WTC11 (cell line): ENCODE results near the gene RC3H1. TPM values are rescaled to one million over a fixed set of nuclear protein-coding genes. Genes with fewer than 3 reads are reported as not detected.
A peak's percentile ranks its signal among the peaks of the same experiment; 100 is the strongest.
"Not testable (repeated sequence)": the region's sequence is repeated elsewhere in the genome, so short reads cannot be mapped to it uniquely, and the experiment has no call there.

Experiments
- ATAC-seq: fragments of 200-7000 bp; cut with Tn5 transposase; 2 replicates; pipeline ENCODE4 v1.10.0; 2021; ENCODE audit warnings: mild to moderate bottlenecking, moderate library complexity
- CTCF ChIA-PET: fragments of 300-600 bp; sonication (Branson Sonifier 250); formaldehyde crosslinking; loops from one replicate; lab custom pipeline; 2021; ENCODE audit warnings: antibody characterized with exemption; lab: Charles Lee
- POLR2A ChIA-PET: fragments of 350-600 bp; sonication (Branson Sonifier 250); formaldehyde crosslinking; loops from one replicate; lab custom pipeline; 2021; ENCODE audit warnings: antibody characterized with exemption; lab: Charles Lee
- DNase-seq: peaks from one replicate; pipeline ENCODE4 v3.0.0; 2021; ENCODE audit warnings: low spot score
- H3K27ac Mint-ChIP-seq: 2 replicates; pipeline ENCODE4 v1.8.0; 2021; ENCODE audit warnings: mixed read lengths
- H3K27me3 Mint-ChIP-seq: 2 replicates; pipeline ENCODE4 v1.8.0; 2021; ENCODE audit warnings: low read depth, mild to moderate bottlenecking, moderate library complexity, mixed read lengths
- H3K36me3 Mint-ChIP-seq: 2 replicates; pipeline ENCODE4 v1.8.0; 2021; ENCODE audit warnings: mixed read lengths
- H3K4me1 Mint-ChIP-seq: 2 replicates; pipeline ENCODE4 v1.8.0; 2022; ENCODE audit warnings: mixed read lengths
- H3K4me3 Mint-ChIP-seq: 2 replicates; pipeline ENCODE4 v1.8.0; 2021; ENCODE audit warnings: mild to moderate bottlenecking, moderate library complexity, mixed read lengths
- H3K9me3 Mint-ChIP-seq: 2 replicates; pipeline ENCODE4 v1.8.0; 2021; ENCODE audit warnings: mixed read lengths
- AR ChIP-seq: fragments of 250-450 bp; sonication (Bioruptor Pico); IDR thresholded peaks from 2 replicates; pipeline ENCODE4 v1.9.0; 2021; ENCODE audit warnings: mild to moderate bottlenecking
- ATF1 ChIP-seq: sonication (generic); formaldehyde crosslinking; IDR thresholded peaks from 2 replicates; pipeline ENCODE4 v1.8.1; 2023; ENCODE audit warnings: mild to moderate bottlenecking, moderate library complexity, missing genetic modification reagents
- E2F1 ChIP-seq: sonication (generic); formaldehyde crosslinking; IDR thresholded peaks from 2 replicates; pipeline ENCODE4 v1.8.0; 2022; ENCODE audit warnings: mild to moderate bottlenecking, missing genetic modification reagents
- ELF4 ChIP-seq: sonication (generic); formaldehyde crosslinking; IDR thresholded peaks from 2 replicates; pipeline ENCODE4 v1.8.1; 2022; ENCODE audit warnings: low read depth, mild to moderate bottlenecking, moderate library complexity, missing genetic modification reagents
- HMGXB4 ChIP-seq: sonication (generic); formaldehyde crosslinking; IDR thresholded peaks from 2 replicates; pipeline ENCODE4 v1.8.1; 2023; ENCODE audit warnings: mild to moderate bottlenecking, moderate library complexity, missing genetic modification reagents
- NFATC4 ChIP-seq: fragments of 250-450 bp; sonication (Bioruptor Pico); IDR thresholded peaks from 2 replicates; pipeline ENCODE4 v1.9.0; 2021; ENCODE audit warnings: mild to moderate bottlenecking
- NFYB ChIP-seq: sonication (generic); formaldehyde crosslinking; conservative IDR thresholded peaks from 2 replicates; pipeline ENCODE4 v1.8.0; 2022; ENCODE audit warnings: low read depth, missing genetic modification reagents
- OVOL2 ChIP-seq: fragments of 250-450 bp; sonication (Bioruptor Pico); IDR thresholded peaks from 2 replicates; pipeline ENCODE4 v1.9.0; 2021; ENCODE audit warnings: mild to moderate bottlenecking, borderline replicate concordance
- PRRX2 ChIP-seq: fragments of 250-450 bp; sonication (Bioruptor Pico); IDR thresholded peaks from 2 replicates; pipeline ENCODE4 v1.8.0; 2021; ENCODE audit warnings: mild to moderate bottlenecking
- SMAD4 ChIP-seq: sonication (generic); formaldehyde crosslinking; IDR thresholded peaks from 2 replicates; pipeline ENCODE4 v1.8.0; 2022; ENCODE audit warnings: mild to moderate bottlenecking, missing genetic modification reagents
- STAT6 ChIP-seq: sonication (generic); formaldehyde crosslinking; conservative IDR thresholded peaks from 2 replicates; pipeline ENCODE4 v1.8.1; 2023; ENCODE audit warnings: mild to moderate bottlenecking, low read depth, missing genetic modification reagents, moderate library complexity
- total RNA-seq: library from RNA; stranded (reverse); gene quantifications from 3 replicates; pipeline ENCODE4 v1.2.3, GENCODE V29; 2021

Gene RC3H1
- total RNA-seq, 1 experiment from 2014 or later = 25.4 TPM

GRCh38 chr1:174058624-174059023, 36.5 kb upstream of the RC3H1 start:
- H3K4me3 Mint-ChIP-seq = no peak overlapping the region
- H3K27ac Mint-ChIP-seq = no peak overlapping the region
- no peak for DNase-seq
- POLR2A ChIA-PET = interaction anchor here (0.6 kb wide), 1 partner anchor 117 kb away, joined by 5 read pairs; no protein-coding TSS in a partner anchor
- no peaks in the 10 kb centered on the region for H3K4me1 Mint-ChIP-seq
- TF ChIP-seq OVOL2 (CRISPR knock-in tag) (no peak), HMGXB4 (no peak), SMAD4 (no peak), PRRX2 (CRISPR knock-in tag) (no peak), ELF4 (CRISPR knock-in tag) (no peak), STAT6 (CRISPR knock-in tag) (no peak), NFATC4 (CRISPR knock-in tag) (no peak), AR (CRISPR knock-in tag) (no peak), E2F1 (CRISPR knock-in tag) (no peak), ATF1 (CRISPR knock-in tag) (no peak)
- TF ChIP-seq, all 79 proteins: peak for 0
- CTCF ChIA-PET = no interaction called here
- H3K36me3 Mint-ChIP-seq = no peaks in the 10 kb centered on the region
- H3K9me3 Mint-ChIP-seq = peaks cover 6% of the 10 kb centered on the region
- ATAC-seq = no peak
- H3K27me3 Mint-ChIP-seq = no peaks in the 10 kb centered on the region

- H3K27me3 Mint-ChIP-seq, H3K4me1 Mint-ChIP-seq, H3K36me3 Mint-ChIP-seq, H3K27ac Mint-ChIP-seq, ATAC-seq, DNase-seq, H3K9me3 Mint-ChIP-seq, H3K4me3 Mint-ChIP-seq: not testable (repeated sequence)
- CTCF ChIA-PET = interaction anchor here (0.6 to 0.7 kb wide), 2 partner anchors 192 to 304 kb away, joined by 3 to 5 read pairs; no protein-coding TSS in a partner anchor
- POLR2A ChIA-PET = interaction anchor here (0.7 kb wide), 1 partner anchor 1016 kb away, joined by 4 read pairs; no protein-coding TSS in a partner anchor
These were observed 34.5 kb upstream of the RC3H1 start for GRCh38 chr1:174056609-174057008.

GRCh38 chr1:174055797-174056196, 33.6 kb upstream of the RC3H1 start:
- H3K9me3 Mint-ChIP-seq, POLR2A ChIA-PET, H3K36me3 Mint-ChIP-seq, H3K27ac Mint-ChIP-seq, H3K4me3 Mint-ChIP-seq, ATAC-seq, DNase-seq, H3K4me1 Mint-ChIP-seq, H3K27me3 Mint-ChIP-seq: not testable (repeated sequence)
- TF ChIP-seq NFYB (CRISPR knock-in tag) = peak; percentile 49
- CTCF ChIA-PET = interaction anchor here (0.6 kb wide), 1 partner anchor 191 kb away, joined by 3 read pairs; no protein-coding TSS in a partner anchor
